Measurements from ENCODE around the gene NELL2.

NELL2 gene

GRCh38 chr12:44611538-44611937 is 264.6 kb downstream of the NELL2 start:
- DNase-seq: no peak
- no peak overlapping the region for H3K27ac ChIP-seq (ENCODE audit: insufficient read depth, low read length, poor library complexity, severe bottlenecking)

GRCh38 chr12:44603701-44604100 is 272.4 kb downstream of the NELL2 start:
- Histone ChIP-seq H3K4me1 (ENCODE audit: control insufficient read depth, insufficient read depth, low read length, poor library complexity, severe bottlenecking) (no peaks in the 10 kb centered on the region), H3K27me3 (replicated peaks; ENCODE audit: control insufficient read depth, insufficient read depth, low read length, poor library complexity, severe bottlenecking) (no peaks in the 10 kb centered on the region), H3K36me3 (ENCODE audit: control insufficient read depth, insufficient read depth, low read length) (no peaks in the 10 kb centered on the region), H3K4me3 (ENCODE audit: insufficient read depth, low read depth, low read length, poor library complexity, severe bottlenecking) (no peak overlapping the region), H3K27ac (ENCODE audit: insufficient read depth, low read length, poor library complexity, severe bottlenecking) (no peak overlapping the region), H3K9me3 (ENCODE audit: control insufficient read depth, low read length) (no peaks in the 10 kb centered on the region)
- DNase-seq: no peak

More at GRCh38 chr12:44611538-44611937, 264.6 kb downstream of the NELL2 start:
- H3K27me3 ChIP-seq (replicated peaks; ENCODE audit: control insufficient read depth, insufficient read depth, low read length, poor library complexity, severe bottlenecking): no peaks in the 10 kb centered on the region
- H3K36me3 ChIP-seq (ENCODE audit: control insufficient read depth, insufficient read depth, low read length): peaks cover 6% of the 10 kb centered on the region
- H3K9me3 ChIP-seq (ENCODE audit: control insufficient read depth, low read length): no peaks in the 10 kb centered on the region
- H3K4me3 ChIP-seq (ENCODE audit: insufficient read depth, low read depth, low read length, poor library complexity, severe bottlenecking): no peak overlapping the region
- no peaks in the 10 kb centered on the region for H3K4me1 ChIP-seq (ENCODE audit: control insufficient read depth, insufficient read depth, low read length, poor library complexity, severe bottlenecking)

- H3K9me3 ChIP-seq (ENCODE audit: control insufficient read depth, low read length): no peaks in the 10 kb centered on the region
- H3K4me1 ChIP-seq (ENCODE audit: control insufficient read depth, insufficient read depth, low read length, poor library complexity, severe bottlenecking): no peaks in the 10 kb centered on the region
- no peak overlapping the region for H3K4me3 ChIP-seq (ENCODE audit: insufficient read depth, low read depth, low read length, poor library complexity, severe bottlenecking)
- no peak overlapping the region for H3K27ac ChIP-seq (ENCODE audit: insufficient read depth, low read length, poor library complexity, severe bottlenecking)
- no peaks in the 10 kb centered on the region for H3K36me3 ChIP-seq (ENCODE audit: control insufficient read depth, insufficient read depth, low read length)
- H3K27me3 ChIP-seq (replicated peaks; ENCODE audit: control insufficient read depth, insufficient read depth, low read length, poor library complexity, severe bottlenecking): no peaks in the 10 kb centered on the region
- no peak for DNase-seq
Measured at GRCh38 chr12:44592626-44593025, 283.5 kb downstream of the NELL2 start.

- H3K27me3 ChIP-seq (replicated peaks; ENCODE audit: control insufficient read depth, insufficient read depth, low read length, poor library complexity, severe bottlenecking): no peaks in the 10 kb centered on the region
- no peak overlapping the region for H3K27ac ChIP-seq (ENCODE audit: insufficient read depth, low read length, poor library complexity, severe bottlenecking)
- DNase-seq: no peak
- H3K4me3 ChIP-seq (ENCODE audit: insufficient read depth, low read depth, low read length, poor library complexity, severe bottlenecking): no peak overlapping the region
- no peaks in the 10 kb centered on the region for H3K4me1 ChIP-seq (ENCODE audit: control insufficient read depth, insufficient read depth, low read length, poor library complexity, severe bottlenecking)
- no peaks in the 10 kb centered on the region for H3K9me3 ChIP-seq (ENCODE audit: control insufficient read depth, low read length)
- H3K36me3 ChIP-seq (ENCODE audit: control insufficient read depth, insufficient read depth, low read length): no peaks in the 10 kb centered on the region
Measured at GRCh38 chr12:44589697-44590096, 286.4 kb downstream of the NELL2 start.

GRCh38 chr12:44588651-44589050 is 287.5 kb downstream of the NELL2 start:
- Histone ChIP-seq H3K36me3 (ENCODE audit: control insufficient read depth, insufficient read depth, low read length) (no peaks in the 10 kb centered on the region), H3K4me1 (ENCODE audit: control insufficient read depth, insufficient read depth, low read length, poor library complexity, severe bottlenecking) (no peaks in the 10 kb centered on the region), H3K9me3 (ENCODE audit: control insufficient read depth, low read length) (no peaks in the 10 kb centered on the region), H3K27ac (ENCODE audit: insufficient read depth, low read length, poor library complexity, severe bottlenecking) (no peak overlapping the region), H3K27me3 (replicated peaks; ENCODE audit: control insufficient read depth, insufficient read depth, low read length, poor library complexity, severe bottlenecking) (no peaks in the 10 kb centered on the region), H3K4me3 (ENCODE audit: insufficient read depth, low read depth, low read length, poor library complexity, severe bottlenecking) (no peak overlapping the region)
- DNase-seq: no peak

- Histone ChIP-seq H3K4me3 (ENCODE audit: insufficient read depth, low read depth, low read length, poor library complexity, severe bottlenecking) (no peak overlapping the region), H3K9me3 (ENCODE audit: control insufficient read depth, low read length) (no peaks in the 10 kb centered on the region), H3K27ac (ENCODE audit: insufficient read depth, low read length, poor library complexity, severe bottlenecking) (no peak overlapping the region), H3K27me3 (replicated peaks; ENCODE audit: control insufficient read depth, insufficient read depth, low read length, poor library complexity, severe bottlenecking) (no peaks in the 10 kb centered on the region), H3K4me1 (ENCODE audit: control insufficient read depth, insufficient read depth, low read length, poor library complexity, severe bottlenecking) (no peaks in the 10 kb centered on the region), H3K36me3 (ENCODE audit: control insufficient read depth, insufficient read depth, low read length) (no peaks in the 10 kb centered on the region)
- DNase-seq: no peak
Measured at GRCh38 chr12:44584625-44585024, 291.5 kb downstream of the NELL2 start.

- Histone ChIP-seq H3K27ac (ENCODE audit: insufficient read depth, low read length, poor library complexity, severe bottlenecking) (no peak overlapping the region), H3K9me3 (ENCODE audit: control insufficient read depth, low read length) (no peaks in the 10 kb centered on the region), H3K4me1 (ENCODE audit: control insufficient read depth, insufficient read depth, low read length, poor library complexity, severe bottlenecking) (no peaks in the 10 kb centered on the region), H3K27me3 (replicated peaks; ENCODE audit: control insufficient read depth, insufficient read depth, low read length, poor library complexity, severe bottlenecking) (no peaks in the 10 kb centered on the region), H3K36me3 (ENCODE audit: control insufficient read depth, insufficient read depth, low read length) (no peaks in the 10 kb centered on the region), H3K4me3 (ENCODE audit: insufficient read depth, low read depth, low read length, poor library complexity, severe bottlenecking) (no peak overlapping the region)
- no peak for DNase-seq
Measured at GRCh38 chr12:44582521-44582920, 293.6 kb downstream of the NELL2 start.

- no peak for DNase-seq
- Histone ChIP-seq H3K27me3 (replicated peaks; ENCODE audit: control insufficient read depth, insufficient read depth, low read length, poor library complexity, severe bottlenecking) (no peaks in the 10 kb centered on the region), H3K4me3 (ENCODE audit: insufficient read depth, low read depth, low read length, poor library complexity, severe bottlenecking) (no peak overlapping the region), H3K27ac (ENCODE audit: insufficient read depth, low read length, poor library complexity, severe bottlenecking) (no peak overlapping the region), H3K4me1 (ENCODE audit: control insufficient read depth, insufficient read depth, low read length, poor library complexity, severe bottlenecking) (no peaks in the 10 kb centered on the region), H3K9me3 (ENCODE audit: control insufficient read depth, low read length) (no peaks in the 10 kb centered on the region), H3K36me3 (ENCODE audit: control insufficient read depth, insufficient read depth, low read length) (no peaks in the 10 kb centered on the region)
Measured at GRCh38 chr12:44581642-44582242, 294.4 kb downstream of the NELL2 start.

GRCh38 chr12:44574586-44574985 is 301.5 kb downstream of the NELL2 start:
- DNase-seq: no peak
- Histone ChIP-seq H3K36me3 (ENCODE audit: control insufficient read depth, insufficient read depth, low read length) (no peaks in the 10 kb centered on the region), H3K4me3 (ENCODE audit: insufficient read depth, low read depth, low read length, poor library complexity, severe bottlenecking) (no peak overlapping the region), H3K9me3 (ENCODE audit: control insufficient read depth, low read length) (no peaks in the 10 kb centered on the region), H3K27ac (ENCODE audit: insufficient read depth, low read length, poor library complexity, severe bottlenecking) (no peak overlapping the region), H3K27me3 (replicated peaks; ENCODE audit: control insufficient read depth, insufficient read depth, low read length, poor library complexity, severe bottlenecking) (no peaks in the 10 kb centered on the region), H3K4me1 (ENCODE audit: control insufficient read depth, insufficient read depth, low read length, poor library complexity, severe bottlenecking) (no peaks in the 10 kb centered on the region)

- DNase-seq: no peak
- no peaks in the 10 kb centered on the region for H3K4me1 ChIP-seq (ENCODE audit: control insufficient read depth, insufficient read depth, low read length, poor library complexity, severe bottlenecking)
- no peaks in the 10 kb centered on the region for H3K36me3 ChIP-seq (ENCODE audit: control insufficient read depth, insufficient read depth, low read length)
- no peak overlapping the region for H3K27ac ChIP-seq (ENCODE audit: insufficient read depth, low read length, poor library complexity, severe bottlenecking)
- H3K27me3 ChIP-seq (replicated peaks; ENCODE audit: control insufficient read depth, insufficient read depth, low read length, poor library complexity, severe bottlenecking): no peaks in the 10 kb centered on the region
- no peaks in the 10 kb centered on the region for H3K9me3 ChIP-seq (ENCODE audit: control insufficient read depth, low read length)
- no peak overlapping the region for H3K4me3 ChIP-seq (ENCODE audit: insufficient read depth, low read depth, low read length, poor library complexity, severe bottlenecking)
Measured at GRCh38 chr12:44573723-44574122, 302.4 kb downstream of the NELL2 start.
